Fibroblast of lung (primary cell): Measurements from ENCODE around the gene NAA38. TPM values are rescaled to one million over a fixed set of nuclear protein-coding genes. Genes with fewer than 3 reads are reported as not detected.

Source experiments
- DNase-seq, 2 donors: peaks; one replicate each; pipeline versions ENCODE4 v3.0.0 to v3.0.0-alpha.2; 2010; ENCODE audit warnings: low read depth in 2 of 2
- H2AFZ ChIP-seq: 2 replicates; pipeline ENCODE4 v1.5.1; 2012; ENCODE audit warnings: low read length, control low read depth, inconsistent platforms
- H3K27ac ChIP-seq: 2 replicates; pipeline ENCODE4 v1.5.1; 2011; ENCODE audit warnings: low read length, control low read depth; ENCODE audit not compliant: insufficient read depth
- H3K27me3 ChIP-seq: 2 replicates; pipeline ENCODE4 v1.5.1; 2011; ENCODE audit warnings: mild to moderate bottlenecking, low read length; ENCODE audit not compliant: control insufficient read depth, insufficient read depth
- H3K36me3 ChIP-seq: 2 replicates; pipeline ENCODE4 v1.5.1; 2011; ENCODE audit warnings: low read length; ENCODE audit not compliant: control insufficient read depth, insufficient read depth
- H3K4me1 ChIP-seq: 2 replicates; pipeline ENCODE4 v1.5.1; 2011; ENCODE audit warnings: low read length; ENCODE audit not compliant: control insufficient read depth, insufficient read depth; ENCODE audit errors: extremely low read depth
- H3K4me2 ChIP-seq: 2 replicates; pipeline ENCODE4 v1.5.1; 2011; ENCODE audit warnings: low read length, control low read depth; ENCODE audit not compliant: insufficient read depth; ENCODE audit errors: extremely low read depth
- H3K4me3 ChIP-seq, 4 experiments: fragments of 200-600 bp in 1 of 4; sonication (generic) in 1 of 4; replicated peaks in 1 of 4; 2 replicates each; pipeline ENCODE4 v1.5.1; 2011 to 2016; ENCODE audit warnings: low read length in 4 of 4, low read depth in 3 of 4, mild to moderate bottlenecking in 3 of 4, control low read depth in 2 of 4, inconsistent platforms in 1 of 4, mixed read lengths in 1 of 4; ENCODE audit not compliant: insufficient read depth in 1 of 4; ENCODE audit errors: control extremely low read depth in 1 of 4
- H3K79me2 ChIP-seq: 2 replicates; pipeline ENCODE4 v1.5.1; 2012; ENCODE audit warnings: mild to moderate bottlenecking, low read length, inconsistent platforms; ENCODE audit not compliant: control insufficient read depth, insufficient read depth
- H3K9ac ChIP-seq: 2 replicates; pipeline ENCODE4 v1.5.1; 2011; ENCODE audit warnings: mild to moderate bottlenecking, low read length, control low read depth; ENCODE audit not compliant: insufficient read depth
- H3K9me3 ChIP-seq: 2 replicates; pipeline ENCODE4 v1.5.1; 2012; ENCODE audit warnings: low read depth, low read length; ENCODE audit not compliant: control insufficient read depth, insufficient read depth
- H4K20me1 ChIP-seq: 2 replicates; pipeline ENCODE4 v1.5.1; 2011; ENCODE audit warnings: low read length; ENCODE audit not compliant: control insufficient read depth, insufficient read depth; ENCODE audit errors: extremely low read depth
- EZH2 ChIP-seq: IDR thresholded peaks from 2 replicates; pipeline ENCODE4 v1.5.1; 2012; ENCODE audit warnings: low read length, control low read depth, mild to moderate bottlenecking; ENCODE audit errors: missing control alignments
- polyA plus RNA-seq, 2 donors: library from polyadenylated mRNA; depleted of rRNA in 1 of 2; stranded (reverse) in 1 of 2; unstranded in 1 of 2; fragments of >200 nt; gene quantifications; 2 replicates each; pipeline ENCODE4 v1.2.1, GENCODE V29; 2011 to 2012; ENCODE audit warnings: missing spikeins in 1 of 2
- total RNA-seq: library from RNA; depleted of rRNA; stranded (reverse); fragments of >200 nt; gene quantifications from 2 replicates; pipeline ENCODE4 v1.2.1, GENCODE V29; 2014
- TF ChIP-seq, protein P1 (sequence below), 2 donors: IDR thresholded peaks in 1 of 2; conservative IDR thresholded peaks in 1 of 2; 1 replicate in 1 of 2; 2 replicates in 1 of 2; pipeline ENCODE4 v1.5.1; 2011 to 2012; ENCODE audit warnings: low read length in 2 of 2, control low read depth in 1 of 2, inconsistent platforms in 1 of 2, low read depth in 1 of 2, mild to moderate bottlenecking in 1 of 2

NAA38 gene
- total and polyA plus RNA-seq, 2 donors (not counting 1 experiment from before 2014, with no cell fraction given) = 31.0 to 78.9 TPM

DNA sequence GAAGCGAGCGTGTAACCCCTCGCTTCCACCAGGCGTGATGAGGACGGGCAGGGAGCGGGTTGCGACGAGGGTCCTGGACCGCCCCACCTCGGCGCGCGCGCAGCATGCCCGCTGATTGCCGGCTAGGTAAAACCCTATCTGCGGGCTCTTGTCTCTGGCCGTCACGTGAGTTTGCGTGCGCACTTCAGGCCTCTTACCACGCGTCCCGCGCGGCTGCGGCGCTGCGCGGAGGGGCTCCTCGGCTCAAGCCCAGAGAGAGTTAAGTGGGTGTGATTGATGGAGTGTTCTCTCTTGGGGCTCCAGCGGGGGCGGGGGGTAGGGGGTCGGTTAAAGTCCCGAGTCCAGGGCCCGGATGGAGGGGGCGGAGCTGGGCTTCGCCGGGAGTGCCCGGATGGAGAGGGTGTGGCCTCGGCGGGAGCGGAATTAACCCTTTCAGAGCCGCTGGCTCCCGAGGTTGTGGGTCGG is 15.4 kb downstream of the NAA38 start:
- DNase-seq = peak; percentile 76 to 89
- TF ChIP-seq, protein P1, sequence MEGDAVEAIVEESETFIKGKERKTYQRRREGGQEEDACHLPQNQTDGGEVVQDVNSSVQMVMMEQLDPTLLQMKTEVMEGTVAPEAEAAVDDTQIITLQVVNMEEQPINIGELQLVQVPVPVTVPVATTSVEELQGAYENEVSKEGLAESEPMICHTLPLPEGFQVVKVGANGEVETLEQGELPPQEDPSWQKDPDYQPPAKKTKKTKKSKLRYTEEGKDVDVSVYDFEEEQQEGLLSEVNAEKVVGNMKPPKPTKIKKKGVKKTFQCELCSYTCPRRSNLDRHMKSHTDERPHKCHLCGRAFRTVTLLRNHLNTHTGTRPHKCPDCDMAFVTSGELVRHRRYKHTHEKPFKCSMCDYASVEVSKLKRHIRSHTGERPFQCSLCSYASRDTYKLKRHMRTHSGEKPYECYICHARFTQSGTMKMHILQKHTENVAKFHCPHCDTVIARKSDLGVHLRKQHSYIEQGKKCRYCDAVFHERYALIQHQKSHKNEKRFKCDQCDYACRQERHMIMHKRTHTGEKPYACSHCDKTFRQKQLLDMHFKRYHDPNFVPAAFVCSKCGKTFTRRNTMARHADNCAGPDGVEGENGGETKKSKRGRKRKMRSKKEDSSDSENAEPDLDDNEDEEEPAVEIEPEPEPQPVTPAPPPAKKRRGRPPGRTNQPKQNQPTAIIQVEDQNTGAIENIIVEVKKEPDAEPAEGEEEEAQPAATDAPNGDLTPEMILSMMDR (conservative IDR thresholded peaks at IDR 0.05 in 1 of 2, IDR thresholded peaks at IDR 0.05 in 1 of 2; ENCODE audit: low read depth in 1 of 2, low read length in 2 of 2) = no peak
- no peak for TF ChIP-seq EZH2

GRCh38 chr17:7841396-7841914 is 15.9 kb downstream of the NAA38 start:
- DNase-seq = peak; percentile 91
- no peaks in the 10 kb centered on the region for H4K20me1 ChIP-seq
- H3K4me2 ChIP-seq = peak overlapping the region; percentile 86
- no peak overlapping the region for H2AFZ ChIP-seq
- H3K27ac ChIP-seq = peak overlapping the region; percentile 100
- H3K4me1 ChIP-seq = peaks cover 32% of the 10 kb centered on the region
- no peaks in the 10 kb centered on the region for H3K27me3 ChIP-seq
- H3K79me2 ChIP-seq = peaks cover 47% of the 10 kb centered on the region
- H3K9ac ChIP-seq = peak overlapping the region; percentile 98
- H3K4me3 ChIP-seq = peak overlapping the region; percentile 70 to 92 (median 87)
- TF ChIP-seq, protein P1 (conservative IDR thresholded peaks at IDR 0.05 in 1 of 2, IDR thresholded peaks at IDR 0.05 in 1 of 2; ENCODE audit: low read depth in 1 of 2, low read length in 2 of 2) = no peak
- TF ChIP-seq EZH2 = no peak
- H3K36me3 ChIP-seq = peaks cover 15% of the 10 kb centered on the region
- no peaks in the 10 kb centered on the region for H3K9me3 ChIP-seq

More for the DNA sequence above, 15.4 kb downstream of the NAA38 start:
- peak overlapping the region; percentile 30 for H2AFZ ChIP-seq
- no peaks in the 10 kb centered on the region for H3K9me3 ChIP-seq
- peak overlapping the region; percentile 98 for H3K4me2 ChIP-seq
- peaks cover 48% of the 10 kb centered on the region for H3K79me2 ChIP-seq
- H3K4me1 ChIP-seq = peaks cover 31% of the 10 kb centered on the region
- H3K27ac ChIP-seq = peak overlapping the region; percentile 100
- peaks cover 17% of the 10 kb centered on the region for H3K36me3 ChIP-seq
- peak overlapping the region; percentile 85 to 94 (median 90) for H3K4me3 ChIP-seq
- peak overlapping the region; percentile 98 for H3K9ac ChIP-seq
- H4K20me1 ChIP-seq = no peaks in the 10 kb centered on the region
- no peaks in the 10 kb centered on the region for H3K27me3 ChIP-seq

DNA sequence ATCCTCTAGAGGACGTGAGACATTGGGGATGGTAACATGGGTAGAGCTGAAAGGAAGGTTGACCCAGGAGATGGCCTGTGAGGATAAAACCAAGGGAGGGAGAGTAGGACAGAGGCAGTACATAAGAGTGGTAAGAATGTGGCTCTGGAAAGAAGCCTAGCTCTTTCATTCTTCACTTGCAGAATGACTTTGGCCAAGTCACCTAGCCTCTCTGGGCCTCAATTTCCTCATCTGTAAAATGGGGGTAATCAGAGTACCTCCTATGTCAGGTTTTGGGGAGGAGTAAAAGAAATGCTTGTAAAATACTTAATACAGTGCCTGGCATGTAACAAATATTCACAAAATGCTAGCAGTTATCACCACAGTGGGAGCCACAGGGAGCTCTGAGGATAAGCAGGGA is 16.5 kb downstream of the NAA38 start:
- peaks cover 32% of the 10 kb centered on the region for H3K4me1 ChIP-seq
- no peaks in the 10 kb centered on the region for H4K20me1 ChIP-seq
- no peaks in the 10 kb centered on the region for H3K27me3 ChIP-seq
- DNase-seq = no peak
- no peak for TF ChIP-seq EZH2
- TF ChIP-seq, protein P1 (conservative IDR thresholded peaks at IDR 0.05 in 1 of 2, IDR thresholded peaks at IDR 0.05 in 1 of 2; ENCODE audit: low read depth in 1 of 2, low read length in 2 of 2) = no peak
- H3K36me3 ChIP-seq = peaks cover 13% of the 10 kb centered on the region
- H3K9me3 ChIP-seq = no peaks in the 10 kb centered on the region
- H3K27ac ChIP-seq = peak overlapping the region; percentile 100
- H3K79me2 ChIP-seq = peaks cover 42% of the 10 kb centered on the region
- peak overlapping the region; percentile 73 for H3K4me2 ChIP-seq
- H3K4me3 ChIP-seq = peak overlapping the region; percentile 21 to 92 (median 78)
- H3K9ac ChIP-seq = peak overlapping the region; percentile 53
- H2AFZ ChIP-seq = no peak overlapping the region
